Testis (tissue), 3 donors: ENCODE measurements around the gene KCNJ10. TPM values are rescaled to one million over a fixed set of nuclear protein-coding genes. Genes with fewer than 3 reads are reported as not detected.

Experiments
- DNase-seq: peaks from one replicate; pipeline ENCODE4 v3.0.0-alpha.2; 2019
- H3K27ac ChIP-seq, 2 donors: fragments of 200-600 bp; sonication (generic); one replicate each; pipeline ENCODE4 v1.5.1; 2019
- H3K27me3 ChIP-seq: fragments of 200-600 bp; sonication (generic); one replicate; pipeline ENCODE4 v1.5.1; 2019
- H3K36me3 ChIP-seq: fragments of 200-600 bp; sonication (generic); one replicate; pipeline ENCODE4 v1.5.1; 2017; ENCODE audit warnings: low read depth; ENCODE audit errors: missing control alignments
- H3K4me1 ChIP-seq: fragments of 200-600 bp; sonication (generic); one replicate; pipeline ENCODE4 v1.5.1; 2019
- H3K4me3 ChIP-seq, 2 donors: fragments of 200-600 bp; sonication (generic); one replicate each; pipeline ENCODE4 v1.5.1; 2017 to 2019
- H3K9me3 ChIP-seq: fragments of 200-600 bp; sonication (generic); one replicate; pipeline ENCODE4 v1.5.1; 2017
- CTCF ChIP-seq, 3 experiments: fragments of 450-650 bp in 2 of 3; fragments of 200-600 bp in 1 of 3; sonication (generic) in 1 of 3; IDR thresholded peaks; one replicate each; pipeline ENCODE4 v1.5.1; 2016 to 2019; ENCODE audit warnings: antibody characterized with exemption in 3 of 3, mild to moderate bottlenecking in 2 of 3, moderate library complexity in 1 of 3
- POLR2A ChIP-seq: fragments of 450-650 bp; IDR thresholded peaks from one replicate; pipeline ENCODE4 v1.6.1; 2017; ENCODE audit warnings: antibody characterized with exemption, mild to moderate bottlenecking, moderate library complexity
- WGBS, 2 donors: methylation state at CpG; one replicate each; pipeline ENCODE4 v1.1.5; 2018; 5-methylcytosine and 5-hydroxymethylcytosine counted together
- intact Hi-C: fragments of 100-400 bp; cut with DNase I; formaldehyde crosslinking; loops from one replicate; pipeline ENCODE4 v1.15.1; 2023; ENCODE audit warnings: low total_unique reads
- polyA plus RNA-seq: library from polyadenylated mRNA; stranded (reverse); fragments of 350-450 nt; fragmentation: Illumina TruSeq; extraction: RNeasy Lipid Tissue Mini Kit (QIAGEN cat#74804); gene quantifications from one replicate; pipeline ENCODE4 v1.2.3, GENCODE V29; 2014; ENCODE audit warnings: low read depth, low replicate concordance; ENCODE audit not compliant: insufficient read depth
- total RNA-seq, 2 donors: library from RNA; depleted of rRNA; stranded (reverse); fragments of >200 nt; gene quantifications; one replicate each; pipeline ENCODE4 v1.2.3, GENCODE V29; 2016

Gene KCNJ10
- total and polyA plus RNA-seq, 3 donors from 2014 or later, result 0.79 to 1.9 (median 1.5) TPM

GRCh38 chr1:160004001-160004400, 66.0 kb downstream of the KCNJ10 start:
- Histone ChIP-seq H3K27ac (no peak overlapping the region), H3K9me3 (no peaks in the 10 kb centered on the region), H3K4me3 (no peak overlapping the region), H3K27me3 (no peaks in the 10 kb centered on the region), H3K4me1 (no peaks in the 10 kb centered on the region), H3K36me3 (no peaks in the 10 kb centered on the region)
- TF ChIP-seq CTCF (IDR thresholded peaks at IDR 0.05), result no peak
- no peak for TF ChIP-seq POLR2A
- DNase-seq, result no peak
- intact Hi-C loops, result no loop called here
- 89 to 100% methylated on average over 1 of the region's 1 CpG for WGBS, 2 donors

- Histone ChIP-seq H3K36me3 (no peaks in the 10 kb centered on the region), H3K9me3 (no peaks in the 10 kb centered on the region), H3K27me3 (no peaks in the 10 kb centered on the region), H3K27ac (no peak overlapping the region), H3K4me3 (no peak overlapping the region), H3K4me1 (no peaks in the 10 kb centered on the region)
- WGBS, 2 donors, result 76 to 81% methylated on average over 2 of the region's 2 CpGs
- intact Hi-C loops, result no loop called here
- TF ChIP-seq POLR2A (no peak), CTCF (IDR thresholded peaks at IDR 0.05) (no peak)
- DNase-seq, result no peak
These were observed 68.5 kb downstream of the KCNJ10 start for GRCh38 chr1:160001440-160001839.

GRCh38 chr1:159999204-159999603, 70.8 kb downstream of the KCNJ10 start:
- Histone ChIP-seq H3K27me3 (no peaks in the 10 kb centered on the region), H3K9me3 (no peaks in the 10 kb centered on the region), H3K4me1 (no peaks in the 10 kb centered on the region), H3K27ac (no peak overlapping the region), H3K4me3 (no peak overlapping the region), H3K36me3 (no peaks in the 10 kb centered on the region)
- DNase-seq, result no peak
- TF ChIP-seq CTCF (IDR thresholded peaks at IDR 0.05) (no peak), POLR2A (no peak)
- WGBS, 2 donors, result 56 to 70% methylated on average over 4 of the region's 4 CpGs
- intact Hi-C loops, result no loop called here

- DNase-seq, result no peak
- Histone ChIP-seq H3K4me1 (no peaks in the 10 kb centered on the region), H3K27ac (no peak overlapping the region), H3K27me3 (no peaks in the 10 kb centered on the region), H3K4me3 (no peak overlapping the region), H3K36me3 (no peaks in the 10 kb centered on the region), H3K9me3 (no peaks in the 10 kb centered on the region)
- intact Hi-C loops, result no loop called here
- TF ChIP-seq CTCF (IDR thresholded peaks at IDR 0.05) (no peak), POLR2A (no peak)
These were observed 73.3 kb downstream of the KCNJ10 start for GRCh38 chr1:159996653-159997052.

- Histone ChIP-seq H3K27ac (no peak overlapping the region), H3K4me3 (no peak overlapping the region), H3K27me3 (no peaks in the 10 kb centered on the region), H3K4me1 (no peaks in the 10 kb centered on the region), H3K9me3 (no peaks in the 10 kb centered on the region), H3K36me3 (no peaks in the 10 kb centered on the region)
- intact Hi-C loops, result no loop called here
- no peak for DNase-seq
- TF ChIP-seq CTCF (IDR thresholded peaks at IDR 0.05) (no peak), POLR2A (no peak)
- WGBS, 2 donors, result 77 to 88% methylated on average over 2 of the region's 2 CpGs
These were observed 75.1 kb downstream of the KCNJ10 start for GRCh38 chr1:159994896-159995295.
